NCI-H226 (cell line): Measurements from ENCODE around the gene FMN1.
A peak's percentile ranks its signal among the peaks of the same experiment; 100 is the strongest.

Source experiments
- DNase-seq: peaks from one replicate; pipeline ENCODE4 v3.0.0-alpha.2; 2015

Gene FMN1

DNA sequence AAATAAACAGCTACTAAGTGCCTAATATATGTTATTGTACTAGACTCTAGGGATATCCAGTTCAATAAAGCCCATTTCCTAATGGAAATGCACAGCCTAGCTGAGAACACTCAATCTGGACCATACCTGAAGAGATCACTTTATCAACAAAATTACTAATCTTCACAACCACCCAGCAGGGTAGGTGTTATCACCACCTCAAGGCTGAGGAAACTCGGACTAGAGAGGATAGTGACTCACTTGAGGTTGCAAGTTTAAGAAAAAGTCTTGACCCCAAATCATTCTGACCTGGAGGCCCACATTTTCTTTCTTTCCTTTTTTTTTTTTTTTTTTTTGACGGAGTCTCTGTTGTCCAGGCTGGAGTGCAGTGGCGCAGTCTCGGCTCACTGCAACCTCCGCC, 3.1 kb upstream of the FMN1 start:
- DNase-seq, result peak; percentile 5

DNA sequence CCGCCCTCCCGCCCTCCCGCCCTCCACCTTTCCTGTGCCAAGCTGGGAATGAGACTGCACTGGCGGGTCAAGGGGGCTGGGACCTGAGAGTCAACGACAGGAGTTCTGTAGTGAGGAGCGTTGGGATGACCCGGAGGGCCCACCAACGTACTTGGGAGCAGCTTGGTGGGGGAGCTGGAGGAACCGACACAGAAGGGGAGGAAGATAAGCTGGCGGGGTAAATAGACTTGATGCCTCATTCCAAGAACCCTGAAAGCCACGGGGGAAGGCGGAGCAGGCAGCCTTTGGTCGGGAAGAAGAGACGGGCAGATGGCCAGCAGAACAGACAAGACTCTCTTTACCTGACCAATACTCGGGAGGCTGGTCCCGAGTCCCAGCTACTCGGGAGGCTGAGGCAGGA, 277 bp downstream of the FMN1 start:
- DNase-seq, result no peak

DNA sequence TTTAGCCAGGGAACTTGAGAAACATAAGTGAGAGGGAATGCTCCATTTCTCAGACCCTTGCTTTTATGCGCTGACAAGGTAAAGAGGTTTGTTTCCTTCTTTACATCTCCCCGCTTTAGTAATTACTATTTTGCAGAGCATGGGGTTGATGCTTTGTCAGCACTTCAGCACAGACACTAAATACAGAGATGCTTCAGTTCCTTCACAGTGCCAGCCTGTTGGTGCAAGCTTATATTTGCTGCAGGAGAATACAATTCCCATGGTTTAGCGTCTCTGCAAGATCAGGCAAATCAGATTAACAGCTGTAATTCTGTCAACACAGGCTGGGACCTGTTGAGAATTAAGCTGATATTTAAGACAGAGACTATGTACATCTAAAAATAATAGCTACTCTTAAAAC, 2.9 kb downstream of the FMN1 start:
- no peak for DNase-seq

DNA sequence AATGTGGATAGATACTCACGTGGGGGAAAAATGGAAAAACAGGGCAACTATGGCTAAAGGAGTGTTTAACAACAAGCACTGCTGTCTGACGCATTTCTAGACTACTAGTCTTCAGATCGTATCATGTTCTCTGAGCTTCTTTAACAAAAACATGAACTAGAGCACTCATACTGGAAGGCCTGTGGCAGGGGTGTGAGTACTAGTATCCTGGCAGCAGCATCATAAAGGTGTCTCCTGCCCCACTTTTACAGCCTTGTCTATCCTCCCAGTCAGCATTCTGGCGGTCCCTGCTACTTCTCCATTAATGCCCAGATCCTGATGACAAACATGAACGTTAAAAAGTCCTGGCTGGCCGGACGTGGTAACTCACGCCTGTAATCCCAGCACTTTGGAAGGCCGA, 4.0 kb downstream of the FMN1 start:
- no peak for DNase-seq

DNA sequence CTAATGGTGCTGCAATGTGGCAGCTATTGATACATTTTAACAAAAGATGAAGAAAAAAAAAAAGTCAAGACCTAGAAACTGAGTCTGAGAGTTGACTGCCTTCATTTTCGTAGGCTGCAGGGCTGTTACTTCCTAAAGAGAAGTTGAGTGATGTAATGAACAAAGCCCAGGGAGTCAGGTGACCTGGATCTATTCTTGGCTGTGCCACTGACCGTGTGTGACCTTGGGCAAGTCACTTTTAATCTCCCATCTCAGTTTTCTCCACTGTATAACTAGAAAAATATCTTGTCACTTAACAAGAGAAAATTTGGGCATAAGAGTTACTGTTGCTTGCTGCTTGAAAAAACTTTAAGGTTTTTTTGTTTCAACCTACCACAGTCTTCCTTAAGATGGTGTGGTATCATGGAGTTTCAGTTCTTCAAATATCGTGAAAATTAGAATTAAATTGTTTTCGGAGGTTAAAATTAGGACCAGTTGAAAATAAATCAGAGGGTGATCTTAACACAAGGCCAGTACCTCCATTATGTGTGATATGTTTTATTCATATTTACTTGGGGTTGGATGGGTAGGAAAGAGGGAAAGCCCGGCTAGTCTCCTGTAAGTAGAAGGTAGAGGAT, 5.8 kb downstream of the FMN1 start:
- DNase-seq, result no peak

DNA sequence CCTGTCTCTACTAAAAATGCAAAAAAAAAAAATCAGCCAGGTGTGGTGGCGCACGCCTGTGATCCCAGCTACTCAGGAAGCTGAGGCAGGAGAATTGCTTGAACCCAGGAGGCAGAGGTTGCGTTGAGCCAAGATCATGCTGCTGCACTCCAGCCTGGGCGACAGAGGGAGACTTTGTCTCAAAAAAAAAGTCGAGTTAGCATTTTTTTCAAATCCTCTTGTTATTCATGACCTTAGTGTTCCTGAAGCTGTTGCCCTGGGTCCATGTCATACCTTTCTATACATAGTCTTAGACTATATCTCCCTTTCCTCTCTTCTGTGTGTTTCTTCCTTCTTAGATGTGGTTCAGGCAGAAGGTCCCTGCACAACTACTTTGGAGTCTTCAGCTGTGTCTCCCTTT, 6.4 kb downstream of the FMN1 start:
- DNase-seq, result no peak

DNA sequence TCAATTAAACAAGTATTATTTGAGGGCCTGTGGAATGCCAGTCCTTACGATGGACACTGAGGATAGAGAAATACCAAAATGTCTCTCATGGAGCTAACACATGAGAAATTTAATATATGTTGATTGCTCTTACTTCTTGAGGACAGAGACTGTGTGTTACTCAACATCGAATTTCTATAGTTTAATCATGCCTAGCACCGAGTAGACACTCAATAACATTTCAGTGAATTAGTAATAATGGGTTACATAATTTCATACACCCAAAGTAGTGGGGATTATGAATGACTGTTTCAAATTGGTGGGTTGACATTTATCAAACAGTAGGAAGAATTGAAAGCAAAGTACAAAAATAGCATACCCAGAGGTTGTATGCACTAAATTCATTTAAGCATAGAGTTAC, 11.2 kb downstream of the FMN1 start:
- no peak for DNase-seq

DNA sequence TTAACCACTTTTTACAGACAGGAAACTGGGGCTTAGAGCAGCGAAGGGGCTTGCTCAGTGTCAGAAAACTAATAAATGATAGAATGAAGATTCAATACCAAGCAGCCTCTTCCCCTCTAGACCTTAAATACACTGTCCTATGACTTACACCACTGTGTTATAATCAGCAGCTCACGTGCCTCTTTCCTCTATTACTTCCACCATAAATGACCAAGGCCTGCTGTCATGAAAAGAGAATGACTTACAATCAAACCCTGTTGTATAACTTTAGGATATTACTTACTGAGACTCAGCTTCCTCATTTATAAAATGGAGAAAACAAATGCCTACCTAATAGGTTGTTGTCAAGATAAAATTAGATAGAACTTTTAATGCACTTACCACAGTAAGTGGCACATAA, 11.6 kb downstream of the FMN1 start:
- no peak for DNase-seq

DNA sequence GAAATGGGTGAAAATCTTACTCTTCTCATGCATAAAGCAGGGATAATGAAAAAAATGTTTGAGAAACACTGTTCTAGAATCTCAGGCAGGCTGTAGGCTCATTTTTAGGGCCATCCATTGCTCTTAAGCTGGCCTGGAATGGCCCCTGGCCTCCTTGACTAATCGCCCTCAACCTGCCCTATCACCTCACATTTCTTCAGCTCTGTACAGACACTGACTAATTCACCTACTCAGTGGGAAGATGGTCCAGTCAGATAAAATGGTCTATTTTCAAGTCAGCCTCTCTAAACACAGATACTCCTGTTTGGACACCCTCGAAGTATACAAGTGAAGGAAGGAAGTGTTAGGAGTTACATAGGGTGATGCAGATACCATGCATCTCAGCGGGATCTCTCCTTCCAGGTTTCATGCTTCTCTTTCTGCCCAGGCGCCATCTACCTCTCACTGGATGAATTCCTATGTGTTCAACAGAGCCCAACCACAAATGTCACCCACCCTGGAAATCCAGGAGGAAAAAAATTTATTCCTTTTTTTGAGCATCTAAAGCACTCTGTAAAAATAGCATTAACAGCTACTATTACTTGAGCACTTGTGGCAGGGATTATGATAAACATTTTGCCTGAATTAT, 12.1 kb downstream of the FMN1 start:
- no peak for DNase-seq

DNA sequence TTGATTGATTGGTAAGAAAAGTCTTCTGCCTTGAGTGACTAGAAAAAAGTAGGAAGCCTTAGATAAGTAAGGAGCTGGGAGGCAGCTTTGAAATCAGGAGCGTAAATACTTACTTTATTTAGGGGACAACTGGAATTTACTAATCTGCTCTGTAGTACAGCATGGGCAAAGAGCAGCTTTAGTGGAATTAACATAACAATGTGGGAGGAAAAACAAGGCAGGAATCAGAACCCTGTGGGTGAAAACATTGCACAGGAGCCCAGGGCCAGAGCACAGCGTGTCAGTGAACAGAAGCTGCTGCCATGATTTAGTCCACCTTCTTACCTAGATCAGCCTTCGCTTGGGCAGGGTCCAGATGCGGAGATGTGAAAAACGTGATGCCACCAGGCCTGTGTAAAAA, 14.6 kb downstream of the FMN1 start:
- DNase-seq, result no peak

DNA sequence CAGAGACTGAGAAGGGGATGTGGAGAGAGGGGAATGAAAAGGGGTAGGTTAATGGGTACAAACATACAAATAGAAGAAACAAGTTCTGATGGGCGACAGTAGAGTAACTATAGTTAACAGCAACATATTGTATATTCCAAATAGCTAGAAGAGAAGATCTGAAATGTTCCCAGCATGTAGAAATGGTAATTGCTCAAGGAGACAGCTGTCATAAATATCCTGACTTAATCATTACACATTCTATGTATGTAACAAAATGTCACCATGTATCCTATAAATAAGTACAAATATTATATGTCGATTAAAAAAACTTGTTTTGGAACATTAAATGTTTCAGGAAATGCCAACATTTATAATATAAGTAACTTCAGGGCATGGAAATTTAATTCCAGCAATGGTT, 23.3 kb downstream of the FMN1 start:
- no peak for DNase-seq

DNA sequence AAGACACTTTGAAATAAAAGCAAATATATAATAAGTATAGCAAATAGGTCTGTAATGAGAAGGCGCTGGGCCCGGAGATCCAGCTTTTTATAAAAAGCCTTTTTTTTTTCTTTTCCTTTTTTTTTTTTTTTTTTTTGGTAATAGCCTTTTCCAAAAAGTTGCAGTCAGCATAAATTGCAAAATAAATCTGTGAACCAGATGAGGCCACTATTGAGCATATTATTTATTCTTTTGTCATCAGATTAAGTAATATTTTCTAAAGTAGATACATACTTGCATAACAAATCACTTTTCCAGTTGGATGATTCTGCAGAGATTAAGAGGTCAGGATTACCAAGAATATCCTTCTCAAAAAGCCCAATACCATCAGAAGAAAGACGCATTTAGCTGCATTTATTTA, 24.9 kb downstream of the FMN1 start:
- no peak for DNase-seq

DNA sequence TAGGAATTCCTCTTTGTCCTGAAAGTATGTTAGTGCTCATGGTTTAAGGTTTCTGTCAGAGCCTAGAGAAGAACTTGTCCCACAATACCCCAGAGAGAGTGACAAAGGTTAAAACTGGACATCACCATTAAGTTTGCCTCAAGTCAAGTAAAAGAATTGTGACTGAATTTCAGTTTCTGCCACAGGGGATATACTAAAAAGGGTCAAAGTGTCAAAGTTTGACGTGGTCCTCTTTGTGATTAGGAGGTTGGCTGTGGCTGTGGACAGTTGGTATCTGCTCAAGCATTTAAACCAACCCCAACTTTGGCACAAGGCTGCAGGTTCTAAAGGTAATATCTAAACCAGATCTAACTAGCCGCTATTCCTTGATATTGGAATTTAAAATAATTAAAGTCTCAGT, 26.1 kb downstream of the FMN1 start:
- DNase-seq, result no peak

DNA sequence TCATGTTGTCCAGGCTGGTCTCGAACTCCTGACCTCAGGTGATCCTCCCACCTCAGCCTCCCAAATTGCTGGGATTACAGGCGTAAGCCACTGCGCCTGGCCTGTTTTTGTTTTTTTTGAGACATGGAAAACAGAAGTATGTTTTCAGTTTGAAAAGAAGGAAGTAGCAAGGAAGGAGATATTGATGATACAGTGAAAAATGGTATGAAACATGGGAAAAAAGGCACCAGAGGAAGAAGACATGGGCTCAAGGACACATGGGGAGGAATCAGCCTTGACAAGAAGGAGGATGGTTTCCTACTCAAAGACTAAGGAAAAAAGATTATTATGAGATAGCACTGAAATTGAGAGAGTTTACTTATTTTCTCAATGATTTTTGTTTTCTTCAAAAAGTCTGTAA, 30.7 kb downstream of the FMN1 start:
- DNase-seq, result no peak

DNA sequence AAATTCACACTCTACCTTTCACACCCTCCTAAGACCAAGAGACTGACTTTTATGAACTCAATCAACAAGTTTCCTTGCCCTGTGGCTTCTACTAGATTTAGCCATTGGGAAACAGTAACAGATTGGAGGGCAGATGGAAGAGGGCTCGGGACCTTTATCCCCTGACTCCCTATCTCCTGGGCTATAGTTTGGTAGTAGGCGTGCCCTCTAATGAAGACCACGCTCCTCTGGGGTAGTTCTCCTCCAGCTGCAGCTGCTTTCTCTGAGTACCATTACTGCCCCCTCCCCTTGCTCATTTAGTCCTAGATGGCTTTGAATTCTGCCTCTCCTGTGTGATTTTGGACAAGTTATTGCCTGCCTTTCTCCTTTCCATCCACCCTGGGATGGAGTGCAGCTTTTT, 33.3 kb downstream of the FMN1 start:
- DNase-seq, result no peak

DNA sequence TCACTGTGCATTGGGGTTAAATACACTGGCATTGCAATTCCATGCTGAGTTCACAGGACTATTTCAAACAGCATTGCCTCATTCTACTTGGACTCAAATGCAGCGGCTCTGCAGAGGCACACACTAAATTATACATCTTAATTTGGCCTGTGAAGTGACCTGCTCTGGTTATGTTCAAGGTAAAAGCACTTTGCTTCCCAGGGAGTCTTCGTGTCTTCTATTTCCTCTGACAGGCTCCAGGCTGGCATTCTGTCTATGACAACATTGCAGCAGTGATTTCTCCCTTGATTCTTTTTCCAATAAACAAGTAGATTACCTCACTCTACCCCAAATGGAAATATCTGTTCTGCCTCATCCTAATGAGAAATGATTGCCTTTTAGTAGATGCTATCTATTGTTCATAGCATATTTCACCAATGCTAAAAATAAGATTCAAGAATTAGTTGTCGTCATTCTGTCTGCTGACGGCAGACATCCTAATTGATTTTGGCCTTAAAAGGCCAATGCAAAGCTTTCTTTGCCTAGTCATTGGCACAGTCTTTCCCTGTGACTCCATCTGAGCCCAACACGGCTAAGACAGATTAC, 33.8 kb downstream of the FMN1 start:
- no peak for DNase-seq

DNA sequence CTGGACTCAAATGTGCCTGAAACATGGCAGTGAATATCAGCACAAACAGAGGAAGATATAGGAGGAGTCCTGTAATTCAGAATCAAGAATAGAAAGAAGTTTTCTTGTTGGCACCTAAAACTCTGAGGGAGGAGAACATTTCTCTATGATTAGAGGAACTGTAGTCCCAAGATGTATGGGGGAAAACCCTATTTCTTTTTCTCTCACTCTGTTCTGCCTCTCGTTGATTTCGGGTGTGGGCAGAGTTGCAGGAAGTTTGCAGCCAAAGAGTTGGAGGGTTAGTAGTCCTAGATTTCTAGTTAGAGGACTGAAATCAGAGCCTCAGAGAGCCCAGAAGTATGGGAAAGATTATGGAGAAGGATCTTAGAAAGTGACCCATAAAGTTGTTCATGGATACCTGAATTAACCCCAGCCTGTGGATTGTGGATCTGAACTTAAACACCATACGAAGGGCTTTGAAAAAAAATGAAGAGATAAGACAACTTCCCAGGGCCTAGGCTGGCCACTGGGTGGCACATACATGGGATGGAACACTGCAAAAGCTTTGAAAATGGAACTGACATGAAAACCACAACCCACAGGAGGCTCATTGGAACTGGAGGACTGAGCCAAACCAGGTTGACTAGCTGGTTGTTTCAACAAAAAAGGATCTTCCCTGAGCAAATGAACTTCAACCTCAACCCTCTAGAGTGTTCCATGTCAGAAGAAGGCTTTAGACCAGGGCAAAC, 34.6 kb downstream of the FMN1 start:
- no peak for DNase-seq

DNA sequence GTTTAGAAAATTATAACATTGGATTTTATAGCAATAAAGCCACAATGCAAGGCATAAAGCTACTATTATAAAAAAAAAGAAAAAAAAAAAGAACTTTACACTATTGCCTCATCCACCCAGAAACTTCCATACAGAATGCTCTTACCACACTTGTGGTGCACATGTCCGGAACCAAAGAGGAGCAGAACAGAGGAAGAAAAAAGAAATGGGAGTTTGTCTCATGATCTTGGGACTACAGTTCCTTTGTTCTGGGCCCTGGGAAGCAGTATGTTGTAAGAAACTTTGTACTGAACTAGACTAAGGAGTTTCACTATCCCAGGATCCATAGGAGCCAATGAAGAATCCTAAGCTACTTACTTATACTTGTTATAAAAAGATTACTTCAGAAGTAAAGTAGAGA, 36.1 kb downstream of the FMN1 start:
- no peak for DNase-seq

DNA sequence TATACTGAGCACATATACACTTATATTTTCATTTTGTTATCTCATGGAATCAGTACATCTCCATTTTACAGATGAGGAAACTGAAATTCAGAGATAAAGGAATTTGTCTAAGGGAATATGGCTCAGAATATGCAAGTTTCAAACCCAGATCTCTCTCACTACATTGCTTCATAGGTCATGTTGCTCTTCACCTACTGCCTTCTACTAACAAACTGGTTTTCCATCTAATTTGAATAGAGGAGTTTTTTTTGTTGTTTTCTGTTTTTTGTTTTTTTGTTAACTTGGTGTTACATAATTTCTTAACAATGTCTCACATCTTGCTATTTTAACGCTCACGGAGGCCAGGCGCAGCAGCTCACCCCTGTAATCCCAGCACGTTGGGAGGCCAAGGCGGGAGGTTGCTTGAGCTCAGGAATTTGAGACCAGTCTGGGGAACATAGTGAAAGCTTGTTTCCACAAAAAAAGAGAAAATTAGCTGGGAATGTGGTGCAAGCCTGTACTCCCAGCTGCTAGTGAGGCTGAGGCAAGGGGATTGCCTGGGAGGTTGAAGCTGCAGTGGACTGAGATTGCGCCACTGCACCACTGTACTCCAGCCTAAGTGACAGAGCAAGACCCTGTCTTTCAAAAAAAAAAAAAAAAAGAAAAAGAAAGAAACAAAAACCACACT, 37.0 kb downstream of the FMN1 start:
- no peak for DNase-seq

DNA sequence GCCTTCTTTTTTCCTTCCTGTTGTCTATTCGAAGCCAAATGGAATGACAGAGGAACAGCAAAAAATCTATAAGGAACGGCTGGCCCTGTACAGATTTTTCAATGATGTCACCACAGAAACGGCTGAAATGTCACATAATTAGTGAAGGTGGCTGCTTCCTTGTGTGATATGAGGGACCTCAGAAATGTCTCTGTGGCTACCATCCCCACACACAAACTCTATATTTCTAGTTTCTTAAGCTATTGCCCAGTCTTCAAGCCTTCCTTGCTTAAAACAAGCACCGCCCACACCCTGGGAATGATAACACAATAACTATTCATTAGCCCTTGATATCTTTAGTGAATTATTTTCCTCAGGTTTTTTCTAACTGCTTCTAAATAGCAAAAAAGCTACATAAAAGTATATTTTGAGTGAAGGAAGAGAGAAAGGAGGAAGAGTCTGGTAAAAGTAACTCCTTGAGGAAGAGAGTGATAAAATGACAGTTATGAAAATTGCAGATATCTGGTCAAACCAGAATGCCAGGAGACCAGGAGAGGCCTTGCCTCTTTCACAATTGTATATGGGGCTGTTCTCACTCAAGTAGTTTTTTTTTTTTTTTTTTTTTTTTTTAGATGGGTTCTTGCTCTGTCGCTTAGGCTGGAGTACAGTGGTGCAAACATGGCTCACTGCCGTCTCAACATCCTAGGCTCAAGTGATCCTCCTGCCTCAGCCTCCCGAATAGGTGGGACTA, 38.7 kb downstream of the FMN1 start:
- no peak for DNase-seq

DNA sequence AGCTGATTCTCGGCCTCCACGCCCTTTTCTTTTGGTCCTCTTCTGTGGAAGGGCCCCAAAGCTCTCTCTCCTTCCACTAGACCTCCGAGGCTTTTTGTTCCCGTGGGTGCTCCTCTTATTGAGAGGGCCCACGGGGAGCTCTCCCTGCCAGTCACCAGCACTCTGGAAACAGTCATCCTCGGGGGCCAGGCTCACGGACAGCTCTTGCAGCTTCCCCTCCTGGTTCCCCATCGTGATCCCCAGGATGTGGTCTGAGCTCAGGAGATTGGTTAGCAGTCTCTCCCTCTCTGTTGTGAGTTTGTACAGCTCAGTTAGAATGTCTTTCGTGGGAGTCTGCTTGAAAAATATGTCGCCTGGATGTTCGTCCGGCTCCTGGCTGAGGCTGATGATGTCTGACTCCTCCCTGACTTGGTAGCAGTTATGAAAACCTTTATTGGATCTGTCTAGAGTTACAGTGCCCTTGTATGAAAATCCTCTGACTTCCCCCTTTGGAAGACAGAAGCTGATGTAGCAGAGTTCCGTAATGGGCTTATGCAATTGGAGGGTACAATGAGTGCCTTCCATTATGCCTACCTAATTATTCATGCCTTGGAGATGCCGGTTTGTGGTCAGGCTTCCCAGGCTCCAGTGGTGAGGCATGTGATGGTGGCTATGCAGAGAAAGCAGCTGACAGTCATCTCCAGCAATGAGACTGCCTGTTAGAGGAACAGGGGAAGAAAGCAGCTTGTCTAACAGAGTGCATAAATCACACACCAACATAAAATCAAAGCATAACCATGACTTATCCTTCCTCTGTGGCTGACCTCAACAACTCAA, 40.0 kb downstream of the FMN1 start:
- no peak for DNase-seq

DNA sequence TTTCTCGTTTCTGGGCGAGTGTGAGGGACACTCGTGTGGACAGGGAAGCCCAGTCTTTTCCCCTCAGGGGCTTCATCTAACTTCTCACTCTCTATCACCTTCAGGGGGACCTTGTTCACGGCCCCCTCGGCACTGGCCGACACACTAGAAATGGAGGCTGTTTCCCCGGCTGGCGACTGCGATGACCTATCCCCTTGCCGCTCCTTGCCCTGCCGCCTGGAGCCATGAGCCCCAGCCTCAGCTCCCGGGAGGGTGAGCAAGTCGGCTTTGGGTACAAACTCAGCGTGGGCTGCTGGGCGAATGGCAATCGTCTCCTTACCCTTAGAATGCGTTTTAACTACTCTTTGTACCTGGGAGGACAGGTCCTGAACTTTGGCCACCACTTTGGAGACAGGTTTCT, 41.0 kb downstream of the FMN1 start:
- no peak for DNase-seq
